ENCODE results near the gene PYGB.

- TF ChIP-seq CREB1 (IDR thresholded peaks at IDR 0.05; ENCODE audit: low read depth) (no peak), FOXM1 (IDR thresholded peaks at IDR 0.05; ENCODE audit: borderline replicate concordance, low read depth) (no peak), REST (IDR thresholded peaks at IDR 0.05; ENCODE audit: low read depth) (no peak)
These were observed 10.9 kb downstream of the PYGB start for GRCh38 chr20:25258828-25259227.

All from Ishikawa (cell line).